Measurements from ENCODE around the gene STPG2. TPM values are rescaled to one million over a fixed set of nuclear protein-coding genes. Genes with fewer than 3 reads are reported as not detected.
A peak's percentile ranks its signal among the peaks of the same experiment; 100 is the strongest.
"Not testable (repeated sequence)": the region's sequence is repeated elsewhere in the genome, so short reads cannot be mapped to it uniquely, and the experiment has no call there.

STPG2 gene
- total RNA-seq, 2 donors from 2014 or later, result 0.13 to 0.53 TPM

DNA sequence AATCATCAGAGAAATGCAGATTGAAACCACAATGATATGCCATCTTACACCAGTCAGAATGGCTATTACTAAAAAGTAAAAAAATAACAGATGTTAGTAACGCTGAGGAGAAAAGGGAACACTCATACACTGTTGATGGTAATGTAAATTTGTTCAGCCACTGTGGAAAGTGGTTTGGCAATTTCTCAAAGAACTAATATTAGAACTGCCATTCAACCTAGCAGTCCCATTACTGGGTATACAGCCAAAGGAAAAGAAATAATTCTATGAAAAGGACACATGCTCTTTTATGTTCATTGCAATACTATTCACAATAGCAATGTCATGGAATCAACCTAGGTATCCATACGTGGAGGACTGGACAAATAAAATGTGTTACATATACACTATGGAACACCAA lies 566.3 kb downstream of the STPG2 start:
- Mint-ChIP-seq H3K9me3 (no peaks in the 10 kb centered on the region), H3K27me3 (ENCODE audit: insufficient read depth) (no peaks in the 10 kb centered on the region), H3K4me1 (peaks cover 4% of the 10 kb centered on the region), H3K27ac (no peak overlapping the region), H3K4me3 (no peak overlapping the region), H3K36me3 (ENCODE audit: low read depth) (no peaks in the 10 kb centered on the region)
- Histone ChIP-seq H3K9ac (ENCODE audit: extremely low read depth, low read length, poor library complexity, severe bottlenecking) (no peak overlapping the region), H3K36me3 (ENCODE audit: control insufficient read depth, insufficient read depth, low read length) (no peaks in the 10 kb centered on the region), H3K9me3 (ENCODE audit: control insufficient read depth, low read length) (no peaks in the 10 kb centered on the region), H3K27ac (ENCODE audit: low read depth, low read length) (no peak overlapping the region), H3K4me1 (ENCODE audit: control insufficient read depth, insufficient read depth, low read length) (no peaks in the 10 kb centered on the region), H3K27me3 (ENCODE audit: control insufficient read depth, insufficient read depth, low read length, poor library complexity, severe bottlenecking) (no peaks in the 10 kb centered on the region), H3K4me3 (ENCODE audit: low read length) (no peak overlapping the region)
- WGBS, 2 experiments (ENCODE audit: insufficient coverage in 1 of 2, insufficient read length in 1 of 2), result 80 to 89% methylated on average over 1 to 2 of the region's 2 CpGs
- TF ChIP-seq, protein P1, sequence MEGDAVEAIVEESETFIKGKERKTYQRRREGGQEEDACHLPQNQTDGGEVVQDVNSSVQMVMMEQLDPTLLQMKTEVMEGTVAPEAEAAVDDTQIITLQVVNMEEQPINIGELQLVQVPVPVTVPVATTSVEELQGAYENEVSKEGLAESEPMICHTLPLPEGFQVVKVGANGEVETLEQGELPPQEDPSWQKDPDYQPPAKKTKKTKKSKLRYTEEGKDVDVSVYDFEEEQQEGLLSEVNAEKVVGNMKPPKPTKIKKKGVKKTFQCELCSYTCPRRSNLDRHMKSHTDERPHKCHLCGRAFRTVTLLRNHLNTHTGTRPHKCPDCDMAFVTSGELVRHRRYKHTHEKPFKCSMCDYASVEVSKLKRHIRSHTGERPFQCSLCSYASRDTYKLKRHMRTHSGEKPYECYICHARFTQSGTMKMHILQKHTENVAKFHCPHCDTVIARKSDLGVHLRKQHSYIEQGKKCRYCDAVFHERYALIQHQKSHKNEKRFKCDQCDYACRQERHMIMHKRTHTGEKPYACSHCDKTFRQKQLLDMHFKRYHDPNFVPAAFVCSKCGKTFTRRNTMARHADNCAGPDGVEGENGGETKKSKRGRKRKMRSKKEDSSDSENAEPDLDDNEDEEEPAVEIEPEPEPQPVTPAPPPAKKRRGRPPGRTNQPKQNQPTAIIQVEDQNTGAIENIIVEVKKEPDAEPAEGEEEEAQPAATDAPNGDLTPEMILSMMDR (conservative IDR thresholded peaks at IDR 0.05), result no peak
- no peak for DNase-seq

DNA sequence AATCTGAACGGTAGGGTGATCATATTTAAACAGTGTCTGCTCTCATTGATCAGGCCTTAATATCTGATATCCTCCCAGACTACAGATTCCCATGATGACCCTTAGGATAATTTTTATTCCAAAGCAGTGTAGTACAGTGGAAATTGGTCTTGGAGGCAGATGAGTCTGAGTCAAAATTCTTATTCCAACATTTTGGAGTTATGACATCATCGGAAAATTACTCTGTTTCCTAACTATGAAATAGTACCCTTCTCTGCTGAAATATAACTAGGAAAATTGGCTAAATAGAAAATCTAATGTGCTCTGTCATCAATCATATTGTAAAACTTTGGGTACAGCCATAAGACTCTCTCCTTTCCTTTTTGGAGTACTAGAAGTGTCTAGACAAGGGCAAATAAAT lies 583.3 kb downstream of the STPG2 start:
- Histone ChIP-seq H3K9ac (ENCODE audit: extremely low read depth, low read length, poor library complexity, severe bottlenecking) (no peak overlapping the region), H3K36me3 (ENCODE audit: control insufficient read depth, insufficient read depth, low read length) (no peaks in the 10 kb centered on the region), H3K4me3 (ENCODE audit: low read length) (no peak overlapping the region), H3K27me3 (ENCODE audit: control insufficient read depth, insufficient read depth, low read length, poor library complexity, severe bottlenecking) (no peaks in the 10 kb centered on the region), H3K27ac (ENCODE audit: low read depth, low read length) (no peak overlapping the region), H3K4me1 (ENCODE audit: control insufficient read depth, insufficient read depth, low read length) (no peaks in the 10 kb centered on the region), H3K9me3 (ENCODE audit: control insufficient read depth, low read length) (no peaks in the 10 kb centered on the region)
- TF ChIP-seq, protein P1 (conservative IDR thresholded peaks at IDR 0.05), result no peak
- Mint-ChIP-seq H3K27me3 (ENCODE audit: insufficient read depth) (no peaks in the 10 kb centered on the region), H3K4me1 (no peaks in the 10 kb centered on the region), H3K4me3 (no peak overlapping the region), H3K36me3 (ENCODE audit: low read depth) (peaks cover 5% of the 10 kb centered on the region), H3K27ac (no peak overlapping the region), H3K9me3 (peaks cover 22% of the 10 kb centered on the region)
- WGBS, 2 experiments (ENCODE audit: insufficient coverage in 1 of 2, insufficient read length in 1 of 2), result 98% methylated on average over 2 of the region's 2 CpGs; no CpG with 5 or more reads in 1 of the 2 experiments
- DNase-seq, result no peak

DNA sequence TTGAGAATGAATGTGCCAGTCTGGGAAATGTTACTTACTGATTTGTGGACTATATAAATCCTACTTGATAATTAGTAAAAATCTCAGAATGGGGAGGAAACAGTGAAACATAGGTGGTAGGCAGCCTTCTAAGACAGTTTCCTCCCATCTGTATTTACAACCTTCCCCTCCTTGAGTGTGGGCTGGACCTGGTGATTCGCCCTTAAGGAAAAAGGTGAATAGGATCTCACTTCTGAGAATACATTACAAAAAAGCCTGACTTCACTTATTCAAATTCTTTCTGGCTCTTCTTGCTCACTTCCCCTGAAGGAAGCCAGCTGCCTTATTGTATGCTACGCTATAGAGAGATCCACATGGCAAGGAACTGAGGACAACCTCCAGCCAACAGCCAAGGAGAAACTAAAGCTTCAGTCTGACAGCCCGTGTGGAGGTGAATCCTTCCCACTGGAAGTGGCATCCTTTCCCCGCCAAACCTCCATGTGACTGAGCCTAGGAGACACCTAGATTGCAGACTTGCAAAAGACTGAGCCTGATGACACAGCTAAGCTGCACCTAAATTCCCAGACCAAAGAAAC lies 585.0 kb downstream of the STPG2 start:
- WGBS, 2 experiments (ENCODE audit: insufficient coverage in 1 of 2, insufficient read length in 1 of 2), result 77% methylated on average over 4 of the region's 4 CpGs; no CpG with 5 or more reads in 1 of the 2 experiments
- no peaks in the 10 kb centered on the region for H3K36me3 ChIP-seq (ENCODE audit: control insufficient read depth, insufficient read depth, low read length)
- H3K4me3 Mint-ChIP-seq, result no peak overlapping the region
- no peaks in the 10 kb centered on the region for H3K4me1 Mint-ChIP-seq
- TF ChIP-seq, protein P1 (conservative IDR thresholded peaks at IDR 0.05), result no peak
- no peaks in the 10 kb centered on the region for H3K27me3 Mint-ChIP-seq (ENCODE audit: insufficient read depth)
- DNase-seq, result peak; percentile 49
- H3K9ac ChIP-seq (ENCODE audit: extremely low read depth, low read length, poor library complexity, severe bottlenecking), result no peak overlapping the region
- H3K27ac ChIP-seq (ENCODE audit: low read depth, low read length), result no peak overlapping the region
- no peak overlapping the region for H3K4me3 ChIP-seq (ENCODE audit: low read length)
- no peaks in the 10 kb centered on the region for H3K4me1 ChIP-seq (ENCODE audit: control insufficient read depth, insufficient read depth, low read length)
- H3K27me3 ChIP-seq (ENCODE audit: control insufficient read depth, insufficient read depth, low read length, poor library complexity, severe bottlenecking), result no peaks in the 10 kb centered on the region
- no peaks in the 10 kb centered on the region for H3K36me3 Mint-ChIP-seq (ENCODE audit: low read depth)
- H3K9me3 ChIP-seq (ENCODE audit: control insufficient read depth, low read length), result no peaks in the 10 kb centered on the region
- H3K27ac Mint-ChIP-seq, result peak overlapping the region; percentile 22
- H3K9me3 Mint-ChIP-seq, result peaks cover 10% of the 10 kb centered on the region

DNA sequence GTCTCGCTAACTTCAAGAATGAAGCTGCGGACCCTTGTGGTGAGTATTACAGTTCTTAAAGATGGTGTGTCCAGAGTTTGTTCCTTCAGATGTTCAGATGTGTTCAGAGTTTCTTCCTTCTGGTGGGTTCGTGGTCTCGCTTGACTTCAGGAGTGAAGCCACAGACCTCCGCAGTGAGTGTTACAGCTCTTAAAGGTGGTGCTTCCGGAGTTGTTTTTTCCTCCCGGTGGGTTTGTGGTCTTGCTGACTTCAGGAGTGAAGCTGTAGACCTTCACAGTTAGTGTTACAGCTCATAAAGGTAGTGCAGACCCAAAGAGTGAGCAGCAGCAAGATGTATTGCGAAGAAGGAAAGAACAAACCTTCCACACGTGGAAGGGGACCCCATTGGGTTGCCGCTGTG lies 592.6 kb downstream of the STPG2 start:
- DNase-seq; H3K4me1 Mint-ChIP-seq; H3K27ac ChIP-seq (ENCODE audit: low read depth, low read length); H3K4me3 Mint-ChIP-seq; H3K4me3 ChIP-seq (ENCODE audit: low read length); H3K9ac ChIP-seq (ENCODE audit: extremely low read depth, low read length, poor library complexity, severe bottlenecking); H3K27me3 ChIP-seq (ENCODE audit: control insufficient read depth, insufficient read depth, low read length, poor library complexity, severe bottlenecking); H3K36me3 Mint-ChIP-seq (ENCODE audit: low read depth); H3K36me3 ChIP-seq (ENCODE audit: control insufficient read depth, insufficient read depth, low read length); H3K9me3 ChIP-seq (ENCODE audit: control insufficient read depth, low read length); H3K4me1 ChIP-seq (ENCODE audit: control insufficient read depth, insufficient read depth, low read length); H3K9me3 Mint-ChIP-seq; H3K27me3 Mint-ChIP-seq (ENCODE audit: insufficient read depth); H3K27ac Mint-ChIP-seq: not testable (repeated sequence)
- WGBS, 2 experiments (ENCODE audit: insufficient coverage in 1 of 2, insufficient read length in 1 of 2), result 93 to 96% methylated on average over 5 to 10 of the region's 10 CpGs
